Prostate gland (tissue), 2 donors: ENCODE results near the gene PTPRD.

Experiments
- CTCF ChIP-seq, 4 experiments: fragments of 200-600 bp in 2 of 4; fragments of 450-650 bp in 2 of 4; sonication (generic) in 2 of 4; IDR thresholded peaks; 1 replicate in 3 of 4; 2 replicates in 1 of 4; pipeline ENCODE4 v1.5.1; 2016 to 2019; ENCODE audit warnings: antibody characterized with exemption in 4 of 4, mild to moderate bottlenecking in 2 of 4, moderate library complexity in 2 of 4
- POLR2A ChIP-seq: fragments of 450-650 bp; IDR thresholded peaks from one replicate; pipeline ENCODE4 v1.6.1; 2016; ENCODE audit warnings: antibody characterized with exemption, mild to moderate bottlenecking
- POLR2AphosphoS5 ChIP-seq: sonication (generic); formaldehyde crosslinking; IDR thresholded peaks from one replicate; pipeline ENCODE4 v1.6.1; 2017; ENCODE audit warnings: antibody characterized with exemption

DNA sequence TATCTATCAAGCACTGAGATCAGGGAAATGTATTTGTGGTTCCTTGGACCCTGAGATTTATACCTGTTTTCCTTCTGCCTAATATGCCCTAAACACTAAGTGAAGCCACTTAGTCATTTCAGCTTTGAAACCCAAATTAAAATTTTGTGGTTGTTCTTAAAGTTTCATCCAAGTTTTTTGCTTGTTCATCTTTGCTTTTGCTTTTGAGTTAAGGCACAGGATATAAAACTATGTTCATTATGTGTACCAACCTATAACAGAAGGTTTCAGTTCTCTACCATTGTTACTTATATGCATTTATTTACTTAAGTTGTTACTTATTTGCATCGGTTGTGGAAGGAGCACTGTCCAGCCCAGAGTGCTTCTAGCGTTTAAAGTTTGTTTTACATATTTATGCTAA is 382.3 kb downstream of the PTPRD start:
- TF ChIP-seq POLR2A (no peak), CTCF (IDR thresholded peaks at IDR 0.05) (no peak), POLR2AphosphoS5 (no peak)
